ENCODE data around the gene PRPF40A. TPM values are rescaled to one million over a fixed set of nuclear protein-coding genes. Genes with fewer than 3 reads are reported as not detected.

Gene PRPF40A
- total and polyA plus RNA-seq, 2 of the 13 experiments (the other 11 are each of a cell fraction or from before 2014, with no cell fraction given), result 146 to 207 TPM

DNA sequence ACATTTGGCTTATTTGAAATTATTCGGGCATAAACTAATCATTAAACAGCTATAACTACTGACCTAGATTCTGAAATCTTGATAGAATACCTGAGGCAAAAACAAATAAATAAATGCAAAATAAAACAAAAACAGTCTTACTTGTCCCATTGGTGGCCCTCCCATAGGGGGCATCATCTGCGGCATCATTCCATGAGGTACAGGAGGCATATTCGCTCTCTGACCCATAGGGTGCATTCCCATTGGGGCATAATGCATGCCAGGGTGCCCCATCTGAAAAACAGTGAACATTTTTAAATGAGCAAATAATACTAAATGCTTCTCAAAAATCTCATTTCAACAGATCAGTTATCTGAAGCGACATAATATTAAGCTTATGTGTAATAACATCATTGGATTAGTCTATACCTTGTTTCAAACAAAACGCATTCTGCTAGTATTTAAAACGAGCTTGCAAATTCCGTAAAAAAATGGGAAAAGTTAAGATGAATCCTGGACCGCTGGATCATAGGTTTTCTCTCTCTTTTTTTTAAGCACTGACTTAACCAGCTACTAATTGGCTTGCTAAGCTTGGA is 1.3 kb downstream of the PRPF40A start (continued):
- TF ChIP-seq STAG1 (CRISPR knock-in tag; IDR thresholded peaks at IDR 0.05) (0 out of 2 replicates have a peak, but pooled peaks have one; percentile 29), SOX5 (CRISPR knock-in tag; IDR thresholded peaks at IDR 0.05; ENCODE audit: borderline replicate concordance) (no peak), ZMYM4 (CRISPR knock-in tag; IDR thresholded peaks at IDR 0.05) (0 out of 2 replicates have a peak, but pooled peaks have one; percentile 32), SAP130 (CRISPR knock-in tag; IDR thresholded peaks at IDR 0.05; ENCODE audit: low read depth) (peak; percentile 66; the same call in 1 of the 2 replicates), HNF4A (CRISPR knock-in tag; IDR thresholded peaks at IDR 0.05) (peak; percentile 41; the same call in 1 of the 2 replicates), TRIM24 (CRISPR knock-in tag; IDR thresholded peaks at IDR 0.05) (no peak), ZNF264 (CRISPR knock-in tag; IDR thresholded peaks at IDR 0.05) (0 out of 2 replicates have a peak, but pooled peaks have one; percentile 12), RFX1 (IDR thresholded peaks at IDR 0.05) (no peak), IKZF4 (CRISPR knock-in tag; IDR thresholded peaks at IDR 0.05; ENCODE audit: borderline replicate concordance, low read depth, not compliant biosample characterization) (no peak), GLI4 (CRISPR knock-in tag; IDR thresholded peaks at IDR 0.05; ENCODE audit: borderline replicate concordance) (no peak), ZNF703 (CRISPR knock-in tag; IDR thresholded peaks at IDR 0.05; ENCODE audit: borderline replicate concordance) (no peak)
- TF ChIP-seq, protein P1, sequence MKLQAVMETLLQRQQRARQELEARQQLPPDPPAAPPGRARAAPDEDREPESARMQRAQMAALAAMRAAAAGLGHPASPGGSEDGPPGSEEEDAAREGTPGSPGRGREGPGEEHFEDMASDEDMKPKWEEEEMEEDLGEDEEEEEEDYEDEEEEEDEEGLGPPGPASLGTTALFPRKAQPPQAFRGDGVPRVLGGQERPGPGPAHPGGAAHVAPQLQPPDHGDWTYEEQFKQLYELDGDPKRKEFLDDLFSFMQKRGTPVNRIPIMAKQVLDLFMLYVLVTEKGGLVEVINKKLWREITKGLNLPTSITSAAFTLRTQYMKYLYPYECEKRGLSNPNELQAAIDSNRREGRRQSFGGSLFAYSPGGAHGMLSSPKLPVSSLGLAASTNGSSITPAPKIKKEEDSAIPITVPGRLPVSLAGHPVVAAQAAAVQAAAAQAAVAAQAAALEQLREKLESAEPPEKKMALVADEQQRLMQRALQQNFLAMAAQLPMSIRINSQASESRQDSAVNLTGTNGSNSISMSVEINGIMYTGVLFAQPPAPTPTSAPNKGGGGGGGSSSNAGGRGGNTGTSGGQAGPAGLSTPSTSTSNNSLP (IDR thresholded peaks at IDR 0.05; ENCODE audit: low read depth, low read length), result 0 out of 2 replicates have a peak, but pooled peaks have one; percentile 18
- TF ChIP-seq, protein P2, sequence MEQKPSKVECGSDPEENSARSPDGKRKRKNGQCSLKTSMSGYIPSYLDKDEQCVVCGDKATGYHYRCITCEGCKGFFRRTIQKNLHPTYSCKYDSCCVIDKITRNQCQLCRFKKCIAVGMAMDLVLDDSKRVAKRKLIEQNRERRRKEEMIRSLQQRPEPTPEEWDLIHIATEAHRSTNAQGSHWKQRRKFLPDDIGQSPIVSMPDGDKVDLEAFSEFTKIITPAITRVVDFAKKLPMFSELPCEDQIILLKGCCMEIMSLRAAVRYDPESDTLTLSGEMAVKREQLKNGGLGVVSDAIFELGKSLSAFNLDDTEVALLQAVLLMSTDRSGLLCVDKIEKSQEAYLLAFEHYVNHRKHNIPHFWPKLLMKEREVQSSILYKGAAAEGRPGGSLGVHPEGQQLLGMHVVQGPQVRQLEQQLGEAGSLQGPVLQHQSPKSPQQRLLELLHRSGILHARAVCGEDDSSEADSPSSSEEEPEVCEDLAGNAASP (CRISPR knock-in tag; IDR thresholded peaks at IDR 0.05; ENCODE audit: borderline replicate concordance), result no peak
- TF ChIP-seq, protein P3, sequence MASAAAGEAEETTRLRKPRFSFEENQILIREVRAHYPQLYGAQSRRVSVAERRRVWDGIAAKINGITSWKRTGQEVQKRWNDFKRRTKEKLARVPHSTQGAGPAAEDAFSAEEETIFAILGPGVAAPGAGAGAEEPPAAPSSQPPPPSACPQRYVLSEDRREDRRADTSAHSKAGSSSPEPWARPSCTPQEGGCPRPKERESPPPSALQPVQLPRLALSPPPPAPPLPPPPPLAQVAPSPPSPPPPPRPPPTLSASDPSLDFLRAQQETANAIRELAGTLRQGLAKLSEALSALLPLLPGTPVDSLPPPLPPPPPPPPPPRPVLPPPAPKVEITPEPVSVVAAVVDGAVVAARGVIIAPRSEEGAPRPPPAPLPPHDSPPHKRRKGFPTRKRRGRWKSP (CRISPR knock-in tag; IDR thresholded peaks at IDR 0.05), result no peak
- TF ChIP-seq, protein P4, sequence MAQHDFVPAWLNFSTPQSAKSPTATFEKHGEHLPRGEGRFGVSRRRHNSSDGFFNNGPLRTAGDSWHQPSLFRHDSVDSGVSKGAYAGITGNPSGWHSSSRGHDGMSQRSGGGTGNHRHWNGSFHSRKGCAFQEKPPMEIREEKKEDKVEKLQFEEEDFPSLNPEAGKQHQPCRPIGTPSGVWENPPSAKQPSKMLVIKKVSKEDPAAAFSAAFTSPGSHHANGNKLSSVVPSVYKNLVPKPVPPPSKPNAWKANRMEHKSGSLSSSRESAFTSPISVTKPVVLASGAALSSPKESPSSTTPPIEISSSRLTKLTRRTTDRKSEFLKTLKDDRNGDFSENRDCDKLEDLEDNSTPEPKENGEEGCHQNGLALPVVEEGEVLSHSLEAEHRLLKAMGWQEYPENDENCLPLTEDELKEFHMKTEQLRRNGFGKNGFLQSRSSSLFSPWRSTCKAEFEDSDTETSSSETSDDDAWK (CRISPR knock-in tag; IDR thresholded peaks at IDR 0.05), result no peak
- TF ChIP-seq, protein P5, sequence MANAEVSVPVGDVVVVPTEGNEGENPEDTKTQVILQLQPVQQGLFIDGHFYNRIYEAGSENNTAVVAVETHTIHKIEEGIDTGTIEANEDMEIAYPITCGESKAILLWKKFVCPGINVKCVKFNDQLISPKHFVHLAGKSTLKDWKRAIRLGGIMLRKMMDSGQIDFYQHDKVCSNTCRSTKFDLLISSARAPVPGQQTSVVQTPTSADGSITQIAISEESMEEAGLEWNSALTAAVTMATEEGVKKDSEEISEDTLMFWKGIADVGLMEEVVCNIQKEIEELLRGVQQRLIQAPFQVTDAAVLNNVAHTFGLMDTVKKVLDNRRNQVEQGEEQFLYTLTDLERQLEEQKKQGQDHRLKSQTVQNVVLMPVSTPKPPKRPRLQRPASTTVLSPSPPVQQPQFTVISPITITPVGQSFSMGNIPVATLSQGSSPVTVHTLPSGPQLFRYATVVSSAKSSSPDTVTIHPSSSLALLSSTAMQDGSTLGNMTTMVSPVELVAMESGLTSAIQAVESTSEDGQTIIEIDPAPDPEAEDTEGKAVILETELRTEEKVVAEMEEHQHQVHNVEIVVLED (CRISPR knock-in tag; IDR thresholded peaks at IDR 0.05; ENCODE audit: borderline replicate concordance), result peak; percentile 5; the same call in 1 of the 2 replicates
- TF ChIP-seq, protein P6, sequence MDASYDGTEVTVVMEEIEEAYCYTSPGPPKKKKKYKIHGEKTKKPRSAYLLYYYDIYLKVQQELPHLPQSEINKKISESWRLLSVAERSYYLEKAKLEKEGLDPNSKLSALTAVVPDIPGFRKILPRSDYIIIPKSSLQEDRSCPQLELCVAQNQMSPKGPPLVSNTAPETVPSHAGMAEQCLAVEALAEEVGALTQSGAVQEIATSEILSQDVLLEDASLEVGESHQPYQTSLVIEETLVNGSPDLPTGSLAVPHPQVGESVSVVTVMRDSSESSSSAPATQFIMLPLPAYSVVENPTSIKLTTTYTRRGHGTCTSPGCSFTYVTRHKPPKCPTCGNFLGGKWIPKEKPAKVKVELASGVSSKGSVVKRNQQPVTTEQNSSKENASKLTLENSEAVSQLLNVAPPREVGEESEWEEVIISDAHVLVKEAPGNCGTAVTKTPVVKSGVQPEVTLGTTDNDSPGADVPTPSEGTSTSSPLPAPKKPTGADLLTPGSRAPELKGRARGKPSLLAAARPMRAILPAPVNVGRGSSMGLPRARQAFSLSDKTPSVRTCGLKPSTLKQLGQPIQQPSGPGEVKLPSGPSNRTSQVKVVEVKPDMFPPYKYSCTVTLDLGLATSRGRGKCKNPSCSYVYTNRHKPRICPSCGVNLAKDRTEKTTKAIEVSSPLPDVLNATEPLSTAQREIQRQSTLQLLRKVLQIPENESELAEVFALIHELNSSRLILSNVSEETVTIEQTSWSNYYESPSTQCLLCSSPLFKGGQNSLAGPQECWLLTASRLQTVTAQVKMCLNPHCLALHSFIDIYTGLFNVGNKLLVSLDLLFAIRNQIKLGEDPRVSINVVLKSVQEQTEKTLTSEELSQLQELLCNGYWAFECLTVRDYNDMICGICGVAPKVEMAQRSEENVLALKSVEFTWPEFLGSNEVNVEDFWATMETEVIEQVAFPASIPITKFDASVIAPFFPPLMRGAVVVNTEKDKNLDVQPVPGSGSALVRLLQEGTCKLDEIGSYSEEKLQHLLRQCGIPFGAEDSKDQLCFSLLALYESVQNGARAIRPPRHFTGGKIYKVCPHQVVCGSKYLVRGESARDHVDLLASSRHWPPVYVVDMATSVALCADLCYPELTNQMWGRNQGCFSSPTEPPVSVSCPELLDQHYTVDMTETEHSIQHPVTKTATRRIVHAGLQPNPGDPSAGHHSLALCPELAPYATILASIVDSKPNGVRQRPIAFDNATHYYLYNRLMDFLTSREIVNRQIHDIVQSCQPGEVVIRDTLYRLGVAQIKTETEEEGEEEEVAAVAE (CRISPR knock-in tag; IDR thresholded peaks at IDR 0.05; ENCODE audit: borderline replicate concordance), result peak; percentile 89; the same call in 1 of the 2 replicates

Data from HepG2 (cell line).